IMR-90 (cell line): ENCODE results near the gene ZNF229. TPM values are rescaled to one million over a fixed set of nuclear protein-coding genes. Genes with fewer than 3 reads are reported as not detected.
A peak's percentile ranks its signal among the peaks of the same experiment; 100 is the strongest.

Experiments
- ATAC-seq: fragments of 200-7000 bp; cut with Tn5 transposase; 2 replicates; pipeline ENCODE4 v1.9.1; 2020; ENCODE audit warnings: low read depth, mild to moderate bottlenecking, moderate library complexity
- BruUV-seq: library from RNA; stranded (reverse); fragments of 400-500 nt; replicated peaks from 2 replicates; lab custom pipeline; 2021; lab: Mats Ljungman, UMichigan
- CTCF ChIA-PET: fragments of 300-600 bp; formaldehyde crosslinking; extraction: SDS; loops from one replicate; lab custom pipeline; 2021; ENCODE audit warnings: antibody characterized with exemption; lab: Yijun Ruan, JAX
- POLR2A ChIA-PET: fragments of 300-600 bp; sonication (Branson Sonifier 250); formaldehyde crosslinking; loops from one replicate; lab custom pipeline; 2022; ENCODE audit warnings: antibody characterized with exemption; ENCODE audit not compliant: unreplicated experiment; lab: Charles Lee
- DNase-seq: peaks from one replicate; pipeline ENCODE4 v3.0.0; 2013
- H2AFZ ChIP-seq: replicated peaks from 2 replicates; pipeline ENCODE3; 2013; ENCODE audit warnings: low read length, mild to moderate bottlenecking; ENCODE audit not compliant: poor library complexity
- H2AK5ac ChIP-seq: 2 replicates; pipeline ENCODE4 v1.6.1; 2013; ENCODE audit warnings: low read depth, low read length, inconsistent platforms
- H2AK9ac ChIP-seq: replicated peaks from 2 replicates; pipeline ENCODE3; 2013; ENCODE audit warnings: mild to moderate bottlenecking, low read depth, low read length, moderate library complexity; ENCODE audit not compliant: poor library complexity
- H2BK120ac ChIP-seq: 2 replicates; pipeline ENCODE4 v1.6.1; 2013; ENCODE audit warnings: low read depth, low read length, inconsistent platforms
- H2BK15ac ChIP-seq: 3 replicates; pipeline ENCODE4 v1.6.1; 2013; ENCODE audit warnings: low read depth, low read length, inconsistent platforms
- H2BK20ac ChIP-seq: 2 replicates; pipeline ENCODE4 v1.6.1; 2013; ENCODE audit warnings: low read depth, mild to moderate bottlenecking, inconsistent platforms, low read length, moderate library complexity
- H2BK5ac ChIP-seq: 2 replicates; pipeline ENCODE4 v1.6.1; 2013; ENCODE audit warnings: mild to moderate bottlenecking, low read depth, low read length, inconsistent platforms; ENCODE audit not compliant: poor library complexity, severe bottlenecking
- H3K14ac ChIP-seq: replicated peaks from 2 replicates; pipeline ENCODE4 v1.6.1; 2013; ENCODE audit warnings: low read depth, low read length, inconsistent platforms
- H3K18ac ChIP-seq: 2 replicates; pipeline ENCODE4 v1.6.1; 2013; ENCODE audit warnings: low read depth, low read length, control low read depth
- H3K23ac ChIP-seq: 2 replicates; pipeline ENCODE4 v1.6.1; 2013; ENCODE audit warnings: low read depth, low read length, inconsistent platforms
- H3K27ac ChIP-seq: 2 replicates; pipeline ENCODE4 v1.5.1; 2013; ENCODE audit warnings: mild to moderate bottlenecking, control low read depth, low read length; ENCODE audit not compliant: insufficient read depth
- H3K27me3 ChIP-seq: 2 replicates; pipeline ENCODE4 v1.6.1; 2013; ENCODE audit warnings: low read length; ENCODE audit not compliant: control insufficient read depth, insufficient read depth
- H3K36me3 ChIP-seq: 2 replicates; pipeline ENCODE4 v1.6.1; 2013; ENCODE audit warnings: low read length, mixed read lengths; ENCODE audit not compliant: control insufficient read depth, insufficient read depth
- H3K4ac ChIP-seq: 2 replicates; pipeline ENCODE4 v1.6.1; 2013; ENCODE audit warnings: low read depth, low read length, inconsistent platforms
- H3K4me1 ChIP-seq: 2 replicates; pipeline ENCODE4 v1.6.1; 2013; ENCODE audit warnings: low read length, mixed read lengths; ENCODE audit not compliant: control insufficient read depth, insufficient read depth
- H3K4me2 ChIP-seq: 2 replicates; pipeline ENCODE4 v1.6.1; 2013; ENCODE audit warnings: low read depth, mild to moderate bottlenecking, control low read depth, low read length, moderate library complexity
- H3K4me3 ChIP-seq: 2 replicates; pipeline ENCODE4 v1.5.1; 2013; ENCODE audit warnings: low read depth, mild to moderate bottlenecking, control low read depth, low read length, moderate library complexity; ENCODE audit not compliant: insufficient read depth
- H3K56ac ChIP-seq: 2 replicates; pipeline ENCODE4 v1.6.1; 2013; ENCODE audit warnings: low read length, inconsistent platforms; ENCODE audit not compliant: insufficient read depth; ENCODE audit errors: extremely low read depth
- H3K79me1 ChIP-seq, 2 experiments: 2 replicates each; pipeline ENCODE4 v1.6.1; 2013; ENCODE audit warnings: low read length in 2 of 2, inconsistent platforms in 1 of 2, low read depth in 1 of 2
- H3K9ac ChIP-seq: 2 replicates; pipeline ENCODE4 v1.6.1; 2013; ENCODE audit warnings: low read depth, low read length, control low read depth
- H3K9me1 ChIP-seq: 2 replicates; pipeline ENCODE4 v1.6.1; 2013; ENCODE audit warnings: low read length, inconsistent platforms; ENCODE audit not compliant: insufficient read depth
- H3K9me3 ChIP-seq: 2 replicates; pipeline ENCODE4 v1.6.1; 2013; ENCODE audit warnings: low read length; ENCODE audit not compliant: control insufficient read depth, insufficient read depth
- H4K20me1 ChIP-seq: 2 replicates; pipeline ENCODE4 v1.6.1; 2013; ENCODE audit warnings: low read length, inconsistent platforms; ENCODE audit not compliant: insufficient read depth
- H4K5ac ChIP-seq: 2 replicates; pipeline ENCODE4 v1.6.1; 2013; ENCODE audit warnings: mild to moderate bottlenecking, low read depth, low read length, control low read depth
- H4K8ac ChIP-seq, 2 experiments: 2 replicates each; pipeline ENCODE4 v1.6.1; 2013; ENCODE audit warnings: low read depth in 2 of 2, low read length in 2 of 2, control low read depth in 1 of 2, inconsistent platforms in 1 of 2
- H4K91ac ChIP-seq: 2 replicates; pipeline ENCODE4 v1.6.1; 2013; ENCODE audit warnings: low read depth, low read length, inconsistent platforms; ENCODE audit not compliant: insufficient read depth
- CHD1 ChIP-seq: IDR thresholded peaks from 2 replicates; pipeline ENCODE4 v1.6.1; 2012; ENCODE audit warnings: low read depth, low read length, improper control_type of control experiment
- ELK1 ChIP-seq: fragments of 150-350 bp; IDR thresholded peaks from 2 replicates; pipeline ENCODE4 v1.6.1; 2016; ENCODE audit warnings: low read depth, mild to moderate bottlenecking, low read length, moderate library complexity, borderline replicate concordance
- FOS ChIP-seq: fragments of 150-350 bp; IDR thresholded peaks from 2 replicates; pipeline ENCODE4 v1.6.1; 2016; ENCODE audit warnings: low read depth, low read length
- MAFK ChIP-seq: IDR thresholded peaks from 2 replicates; pipeline ENCODE4 v1.6.1; 2012; ENCODE audit warnings: low read depth, low read length, improper control_type of control experiment
- MXI1 ChIP-seq: IDR thresholded peaks from 2 replicates; pipeline ENCODE4 v1.6.1; 2012; ENCODE audit warnings: low read depth, mild to moderate bottlenecking, low read length, moderate library complexity, borderline replicate concordance
- RFX5 ChIP-seq: IDR thresholded peaks from 2 replicates; pipeline ENCODE4 v1.8.0; 2012; ENCODE audit warnings: low read depth, mild to moderate bottlenecking, low read length, moderate library complexity
- WGBS, 2 experiments: methylation state at CpG; one replicate each; pipeline versions ENCODE4 v1.1.5 to v1.1.7; 2013; ENCODE audit warnings: missing lambda C conversion rate in 2 of 2; ENCODE audit not compliant: insufficient read length in 1 of 2; ENCODE audit errors: extremely low coverage in 2 of 2; 5-methylcytosine and 5-hydroxymethylcytosine counted together
- dilution Hi-C: fragments of 300-500 bp; cut with HindIII; formaldehyde crosslinking; loops from one replicate; pipeline ENCODE4 v1.14.3; 2018; ENCODE audit warnings: low sequenced_read_pairs; ENCODE audit not compliant: unreplicated experiment
- in situ Hi-C: fragments of 300-500 bp; cut with MboI; formaldehyde crosslinking; loops from 3 replicates; pipeline ENCODE4 v1.14.3; 2019; ENCODE audit warnings: low sequenced_read_pairs, inconsistent platforms, mixed read lengths
- intact Hi-C: fragments of 100-400 bp; cut with micrococcal nuclease; formaldehyde crosslinking; loops from 2 replicates; pipeline ENCODE4 v1.10.0; 2022
- polyA plus RNA-seq, 3 experiments: library from polyadenylated mRNA; depleted of rRNA; stranded (reverse); fragments of >200 nt; gene quantifications; 2 replicates each; pipeline ENCODE4 v1.2.3, GENCODE V29; 2012; ENCODE audit warnings: low replicate concordance in 1 of 3
- total RNA-seq: library from RNA; depleted of rRNA; stranded (reverse); fragments of >200 nt; gene quantifications from 2 replicates; pipeline ENCODE4 v1.2.3, GENCODE V29; 2012

ZNF229 gene
- total and polyA plus RNA-seq, 2 of the 4 experiments (the other 2 are of a cell fraction) = 3.4 to 17.6 TPM

GRCh38 chr19:44496711-44497110 is 48.4 kb upstream of the ZNF229 start:
- Histone ChIP-seq H4K8ac (no peak overlapping the region), H3K18ac (no peak overlapping the region), H2BK5ac (no peak overlapping the region), H2AK5ac (no peak overlapping the region), H2BK120ac (no peak overlapping the region), H4K5ac (no peak overlapping the region), H3K14ac (no peak overlapping the region), H3K27ac (no peak overlapping the region), H2AFZ (no peak overlapping the region), H3K36me3 (peaks cover 49% of the 10 kb centered on the region), H3K56ac (no peak overlapping the region), H3K79me1 (peaks cover 42 to 55% of the 10 kb centered on the region in 2 experiments), H3K9me1 (no peaks in the 10 kb centered on the region), H2BK15ac (no peak overlapping the region), H3K27me3 (no peaks in the 10 kb centered on the region), H4K91ac (no peak overlapping the region), H3K9me3 (peaks cover 67% of the 10 kb centered on the region), H2BK20ac (no peak overlapping the region), H3K9ac (no peak overlapping the region), H4K20me1 (peaks cover 3% of the 10 kb centered on the region; the same call in 1 of the 2 replicates), H3K4ac (no peak overlapping the region), H2AK9ac (no peak overlapping the region), H3K23ac (no peak overlapping the region), H3K4me1 (peaks cover 6% of the 10 kb centered on the region), H3K4me3 (no peak overlapping the region), H3K4me2 (no peak overlapping the region)
- DNase-seq = no peak
- CTCF ChIA-PET = no interaction called here
- no CpG with 5 or more reads among the region's 1 CpG for WGBS, 2 experiments
- intact Hi-C loops (no loop called here), in situ Hi-C loops (loop anchor here (25.0 kb wide), 1 partner anchor 634 kb away; no protein-coding TSS in a partner anchor), dilution Hi-C loops (no loop called here)
- TF ChIP-seq MAFK = peak; percentile 68
- no peak for TF ChIP-seq ELK1
- TF ChIP-seq FOS = no peak
- TF ChIP-seq MXI1 = no peak
- TF ChIP-seq RFX5 = no peak
- TF ChIP-seq CHD1 = no peak
- no peak for ATAC-seq
- no TSS peak for BruUV-seq
- POLR2A ChIA-PET = no interaction called here
